Stimulated activated CD8-positive, alpha-beta memory T cell treated with anti-CD3 and anti-CD28 coated beads, Interleukin-15, amount 100 ng/mL, for 1 hour (primary cell): ENCODE data around the gene FAM90A26.
"Not testable (repeated sequence)": the region's sequence is repeated elsewhere in the genome, so short reads cannot be mapped to it uniquely, and the experiment has no call there.

Experiments
- DNase-seq: peaks from one replicate; pipeline ENCODE4 v3.0.0-alpha.2; 2020; ENCODE audit warnings: low read depth

The FAM90A26 gene

DNA sequence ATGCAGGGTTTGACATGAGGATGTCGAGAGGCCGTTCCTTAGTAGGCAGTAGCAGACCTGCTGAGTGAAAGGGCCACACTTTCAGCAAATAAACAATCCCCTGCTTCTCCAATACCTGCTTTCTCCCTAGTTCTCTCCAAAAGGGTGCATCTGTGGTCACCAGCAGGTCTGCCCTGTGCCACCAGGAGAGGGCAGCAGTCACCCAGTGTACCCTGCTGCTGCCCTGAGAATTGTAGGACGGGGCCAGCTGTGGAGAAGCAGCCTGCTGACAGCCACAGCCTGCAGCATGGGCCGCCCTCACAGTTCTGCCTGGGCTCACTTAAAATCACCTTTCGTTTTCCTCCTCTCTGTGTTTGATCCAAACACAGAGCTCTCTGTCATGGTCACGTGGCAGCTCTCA is 11.8 kb upstream of the FAM90A26 start:
- not testable (repeated sequence) for DNase-seq

DNA sequence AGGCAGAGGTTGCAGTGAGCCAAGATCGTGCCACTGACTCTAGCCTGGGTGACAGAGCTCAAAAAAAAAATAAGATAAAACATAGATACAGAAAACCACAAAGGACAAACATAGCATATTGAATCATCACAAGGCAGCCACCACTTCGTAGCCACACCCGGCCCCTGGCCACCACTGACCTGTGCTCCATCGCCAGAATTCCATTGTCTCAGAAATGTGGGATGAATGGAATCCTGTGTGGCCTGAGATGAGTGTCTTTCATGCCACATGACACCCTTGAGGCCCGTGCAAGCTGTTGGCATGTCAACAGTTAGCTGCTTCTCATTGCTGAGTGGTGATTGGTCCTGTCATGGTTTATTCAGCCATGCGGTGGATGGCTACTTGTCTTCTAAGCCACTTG is 10.2 kb upstream of the FAM90A26 start:
- DNase-seq = not testable (repeated sequence)

DNA sequence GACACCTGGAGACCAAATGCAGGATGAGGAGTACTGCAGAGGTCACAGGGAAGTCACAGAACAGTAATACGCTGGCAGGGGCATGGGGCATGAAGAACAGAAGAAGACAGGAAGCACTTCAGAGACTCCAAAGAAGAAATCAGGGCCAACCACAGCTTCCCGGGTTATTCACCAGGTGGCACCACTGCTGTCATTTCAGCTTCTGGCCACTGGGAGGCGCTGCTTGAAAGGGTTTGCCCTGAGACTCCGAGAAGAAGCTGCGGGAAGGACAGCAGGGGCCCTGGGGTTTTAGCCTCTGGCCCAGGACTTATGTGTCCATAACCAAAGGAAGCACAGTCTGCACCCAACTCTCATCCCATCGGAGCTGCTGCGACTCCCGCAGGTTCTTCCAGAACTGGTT is 4.2 kb upstream of the FAM90A26 start:
- not testable (repeated sequence) for DNase-seq

DNA sequence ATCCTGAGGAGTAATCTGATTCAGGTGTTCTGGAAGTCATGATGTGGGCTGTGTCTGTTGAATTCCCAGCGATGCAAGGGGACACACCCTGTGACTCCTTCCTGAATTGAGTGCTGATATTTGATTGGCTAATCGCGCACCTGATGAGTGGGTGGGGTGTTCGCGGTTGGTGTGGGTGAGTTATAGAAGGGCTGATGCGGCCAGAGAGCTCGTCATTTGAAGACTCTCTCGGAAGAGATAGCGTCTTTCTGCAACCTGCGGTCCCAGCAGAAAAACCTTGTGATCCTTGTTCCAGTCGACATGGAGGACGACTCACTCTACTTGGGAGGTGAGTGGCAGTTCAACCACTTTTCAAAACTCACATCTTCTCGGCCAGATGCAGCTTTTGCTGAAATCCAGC is 40.1 kb downstream of the FAM90A26 start, which contains the start of gene USP17L10:
Gene USP17L10, plus strand, starts transcription at position 301 of the 400 bp plus-strand sequence. Its CDS starts 0 bp downstream, at position 301.
- not testable (repeated sequence) for DNase-seq

DNA sequence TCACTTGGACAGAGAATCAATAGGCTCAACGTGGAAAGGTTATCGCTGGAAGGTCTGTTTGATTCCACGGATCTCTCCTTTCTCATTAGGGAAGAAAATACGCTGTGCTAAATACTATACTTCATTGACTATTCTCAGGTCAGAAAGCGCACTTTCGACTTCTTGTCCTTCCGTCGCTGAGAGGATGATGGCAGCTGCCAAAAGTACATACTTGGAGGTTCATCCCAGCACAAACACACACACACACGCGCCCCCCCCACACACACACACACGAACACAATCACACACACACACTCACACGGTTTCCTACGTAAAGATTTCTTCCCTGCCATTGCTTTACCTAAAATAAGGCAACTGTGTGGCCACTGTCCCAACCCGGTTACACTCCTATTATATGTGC is 44.5 kb downstream of the FAM90A26 start:
- not testable (repeated sequence) for DNase-seq

DNA sequence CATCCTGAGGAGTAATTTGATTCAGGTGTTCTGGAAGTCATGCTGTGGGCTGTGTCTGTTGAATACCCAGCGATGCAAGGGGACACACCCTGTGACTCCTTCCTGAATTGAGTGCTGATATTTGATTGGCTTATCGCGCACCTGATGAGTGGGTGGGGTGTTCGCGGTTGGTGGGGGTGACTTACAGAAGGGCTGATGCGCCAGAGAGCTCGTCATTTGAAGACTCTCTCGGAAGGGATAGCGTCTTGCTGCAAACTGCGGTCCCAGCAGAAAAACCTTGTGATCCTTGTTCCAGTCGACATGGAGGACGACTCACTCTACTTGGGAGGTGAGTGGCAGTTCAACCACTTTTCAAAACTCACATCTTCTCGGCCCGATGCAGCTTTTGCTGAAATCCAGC is 44.9 kb downstream of the FAM90A26 start, which contains the start of gene USP17L11:
Gene USP17L11, plus strand, starts transcription at position 301 of the 400 bp plus-strand sequence. Its CDS starts 0 bp downstream, at position 301.
- DNase-seq = not testable (repeated sequence)

DNA sequence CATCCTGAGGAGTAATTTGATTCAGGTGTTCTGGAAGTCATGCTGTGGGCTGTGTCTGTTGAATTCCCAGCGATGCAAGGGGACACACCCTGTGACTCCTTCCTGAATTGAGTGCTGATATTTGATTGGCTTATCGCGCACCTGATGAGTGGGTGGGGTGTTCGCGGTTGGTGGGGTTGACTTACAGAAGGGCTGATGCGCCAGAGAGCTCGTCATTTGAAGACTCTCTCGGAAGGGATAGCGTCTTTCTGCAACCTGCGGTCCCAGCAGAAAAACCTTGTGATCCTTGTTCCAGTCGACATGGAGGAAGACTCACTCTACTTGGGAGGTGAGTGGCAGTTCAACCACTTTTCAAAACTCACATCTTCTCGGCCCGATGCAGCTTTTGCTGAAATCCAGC is 49.6 kb downstream of the FAM90A26 start, which contains the start of gene USP17L12:
Gene USP17L12, plus strand, starts transcription at position 301 of the 400 bp plus-strand sequence. Its CDS starts 0 bp downstream, at position 301.
- DNase-seq = not testable (repeated sequence)

DNA sequence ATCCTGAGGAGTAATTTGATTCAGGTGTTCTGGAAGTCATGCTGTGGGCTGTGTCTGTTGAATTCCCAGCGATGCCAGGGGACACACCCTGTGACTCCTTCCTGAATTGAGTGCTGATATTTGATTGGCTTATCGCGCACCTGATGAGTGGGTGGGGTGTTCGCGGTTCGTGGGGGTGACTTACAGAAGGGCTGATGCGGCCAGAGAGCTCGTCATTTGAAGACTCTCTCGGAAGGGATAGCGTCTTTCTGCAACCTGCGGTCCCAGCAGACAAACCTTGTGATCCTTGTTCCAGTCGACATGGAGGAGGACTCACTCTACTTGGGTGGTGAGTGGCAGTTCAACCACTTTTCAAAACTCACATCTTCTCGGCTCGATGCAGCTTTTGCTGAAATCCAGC is 54.4 kb downstream of the FAM90A26 start, which contains the start of gene USP17L13:
Gene USP17L13, plus strand, starts transcription at position 301 of the 400 bp plus-strand sequence. Its CDS starts 0 bp downstream, at position 301.
- not testable (repeated sequence) for DNase-seq
